Measurements from ENCODE around the gene CSRP1. TPM values are rescaled to one million over a fixed set of nuclear protein-coding genes. Genes with fewer than 3 reads are reported as not detected.

Gene CSRP1
- total RNA-seq, 2 donors from 2014 or later = 41.6 to 57.8 TPM

DNA sequence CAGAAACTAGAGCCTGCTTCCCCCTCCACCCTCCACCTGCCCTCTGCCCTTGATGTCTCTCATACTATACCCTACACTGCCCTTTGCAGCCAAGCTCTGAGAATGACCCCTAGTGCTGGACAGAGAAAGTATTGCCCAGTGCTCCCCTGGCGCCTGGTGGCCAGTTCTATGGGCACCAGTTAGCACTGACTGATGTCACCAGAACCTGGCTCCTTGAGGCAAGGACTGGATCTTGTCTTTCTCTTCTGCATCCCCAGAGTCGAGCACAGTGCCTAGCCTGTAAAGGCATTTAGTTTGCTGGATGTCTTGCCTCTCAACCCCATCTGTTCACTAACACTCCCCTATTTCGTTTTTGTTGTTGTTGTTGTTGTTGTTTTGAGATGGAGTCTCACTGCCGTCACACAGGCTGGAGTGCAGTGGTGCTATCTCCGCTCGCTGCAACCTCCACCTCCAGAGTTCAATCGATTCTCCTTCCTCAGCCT lies 43.8 kb downstream of the CSRP1 start:
- Mint-ChIP-seq H3K4me1 (ENCODE audit: low read depth in 2 of 2) (no peaks in the 10 kb centered on the region), H3K27ac (no peak overlapping the region), H3K27me3 (peaks cover 0 to 12% of the 10 kb centered on the region in 2 donors), H3K4me3 (no peak overlapping the region), H3K36me3 (no peaks in the 10 kb centered on the region), H3K9me3 (no peaks in the 10 kb centered on the region)
- DNase-seq (ENCODE audit: low spot score) (no peak), ATAC-seq (no peak)

DNA sequence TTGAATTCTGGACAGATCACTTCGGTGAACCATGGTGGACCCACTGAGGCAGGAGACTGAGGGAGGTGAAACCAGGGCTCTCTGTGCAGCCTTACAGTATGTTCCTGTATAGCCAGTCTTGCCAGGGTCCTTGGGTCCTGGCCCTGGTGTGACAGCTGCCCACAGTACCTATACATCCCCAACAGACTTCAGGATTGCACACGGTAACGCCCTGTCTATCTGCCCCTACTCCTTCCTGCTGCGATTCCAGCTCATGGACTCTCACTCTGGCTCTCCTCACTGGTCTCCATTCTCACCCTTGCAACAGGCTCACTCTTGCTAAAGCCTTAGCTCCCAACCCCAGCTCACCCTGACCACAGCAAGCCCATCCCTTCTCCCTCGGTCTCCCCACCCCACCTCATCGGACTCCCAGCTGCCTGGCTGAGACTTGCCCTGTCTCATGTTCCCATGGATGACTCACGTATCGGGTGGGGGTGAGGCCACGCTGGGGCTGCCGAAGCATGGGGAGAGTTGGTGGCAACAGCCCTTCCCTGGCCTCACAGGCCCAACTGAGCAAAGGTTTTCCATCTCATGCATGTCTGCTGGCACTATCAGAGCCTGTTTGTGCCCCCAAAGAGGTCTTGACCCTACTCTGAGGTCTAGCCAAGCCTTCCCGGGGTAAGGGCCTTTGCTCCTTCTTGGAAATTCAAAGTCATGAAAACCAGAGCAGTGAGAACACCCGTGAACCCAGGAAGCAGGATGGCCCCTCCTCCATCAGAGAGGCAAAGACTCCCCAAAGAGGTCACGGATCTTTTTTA lies 45.1 kb downstream of the CSRP1 start:
- ATAC-seq (no peak), DNase-seq (ENCODE audit: low spot score) (no peak)
- no peak overlapping the region for H3K27ac Mint-ChIP-seq
- H3K4me3 Mint-ChIP-seq = no peak overlapping the region
- no peaks in the 10 kb centered on the region for H3K9me3 Mint-ChIP-seq
- H3K36me3 Mint-ChIP-seq = no peaks in the 10 kb centered on the region
- H3K4me1 Mint-ChIP-seq (ENCODE audit: low read depth in 2 of 2) = peaks cover 0 to 2% of the 10 kb centered on the region in 2 donors
- H3K27me3 Mint-ChIP-seq = peaks cover 4 to 12% of the 10 kb centered on the region in 2 donors

DNA sequence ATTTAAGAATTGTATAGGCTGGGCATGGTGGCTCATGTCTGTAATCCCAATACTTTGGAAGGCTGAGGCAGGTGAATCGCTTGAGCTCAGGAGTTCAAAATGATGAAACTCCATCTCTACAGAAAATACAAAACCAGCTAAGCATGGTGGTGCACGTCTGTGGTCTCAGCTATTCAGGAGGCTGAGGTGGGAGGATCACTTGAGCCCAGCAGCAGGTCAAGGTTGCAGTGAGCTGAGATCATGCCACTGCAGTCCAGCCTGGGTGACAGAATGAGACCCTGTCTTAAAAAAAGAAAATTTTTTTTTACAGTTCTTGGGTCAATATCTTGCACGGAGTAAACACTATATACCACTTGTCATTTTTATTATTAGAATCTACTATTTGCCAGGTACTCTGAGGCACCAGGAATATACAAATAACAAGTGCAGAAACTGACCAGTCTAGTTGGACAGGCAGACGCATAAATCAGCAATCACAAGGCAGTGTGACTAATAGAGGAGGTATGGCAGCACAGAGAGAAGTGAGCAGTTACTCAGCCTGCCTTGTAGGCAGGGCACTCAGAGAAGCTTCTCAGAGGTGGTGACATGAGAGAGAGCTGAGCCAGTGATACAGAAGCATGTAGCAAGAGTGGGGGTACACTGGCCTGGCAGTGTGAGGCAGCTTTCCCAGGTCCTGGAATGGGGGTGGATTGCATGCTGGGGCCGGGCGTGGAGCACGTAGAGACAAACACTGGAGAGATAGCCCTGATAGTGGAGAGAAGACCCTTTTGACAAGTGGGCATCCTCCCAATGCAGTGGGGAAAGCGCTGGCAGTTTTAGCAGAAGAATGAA lies 45.9 kb downstream of the CSRP1 start:
- Mint-ChIP-seq H3K27me3 (peaks cover 6 to 13% of the 10 kb centered on the region in 2 donors), H3K4me1 (ENCODE audit: low read depth in 2 of 2) (peaks cover 0 to 3% of the 10 kb centered on the region in 2 donors), H3K4me3 (no peak overlapping the region), H3K27ac (no peak overlapping the region), H3K36me3 (no peaks in the 10 kb centered on the region), H3K9me3 (no peaks in the 10 kb centered on the region)
- DNase-seq (ENCODE audit: low spot score) = no peak
- no peak for ATAC-seq

DNA sequence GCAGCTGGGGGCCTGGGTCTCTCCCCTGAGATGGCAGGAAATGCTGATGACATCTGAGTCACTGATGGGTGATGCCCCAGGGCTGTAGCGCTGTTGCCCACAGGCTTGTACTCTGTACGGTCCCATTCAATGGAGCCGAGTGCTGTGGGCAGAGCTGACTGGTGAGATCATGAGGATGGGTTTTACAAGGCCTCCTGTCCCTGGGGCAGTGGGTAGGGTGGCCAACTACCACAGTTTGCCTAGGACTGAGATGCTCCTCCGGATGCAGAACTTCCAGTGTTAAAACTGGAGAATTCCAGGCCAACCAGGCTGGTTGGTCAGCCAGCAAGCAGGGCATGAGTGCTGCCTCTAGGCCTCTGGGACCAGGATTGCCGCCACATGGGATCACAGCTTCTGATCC lies 47.1 kb downstream of the CSRP1 start:
- peak in 1 of 2 donors; percentile 22 for ATAC-seq
- Mint-ChIP-seq H3K27ac (no peak overlapping the region), H3K9me3 (no peaks in the 10 kb centered on the region)

DNA sequence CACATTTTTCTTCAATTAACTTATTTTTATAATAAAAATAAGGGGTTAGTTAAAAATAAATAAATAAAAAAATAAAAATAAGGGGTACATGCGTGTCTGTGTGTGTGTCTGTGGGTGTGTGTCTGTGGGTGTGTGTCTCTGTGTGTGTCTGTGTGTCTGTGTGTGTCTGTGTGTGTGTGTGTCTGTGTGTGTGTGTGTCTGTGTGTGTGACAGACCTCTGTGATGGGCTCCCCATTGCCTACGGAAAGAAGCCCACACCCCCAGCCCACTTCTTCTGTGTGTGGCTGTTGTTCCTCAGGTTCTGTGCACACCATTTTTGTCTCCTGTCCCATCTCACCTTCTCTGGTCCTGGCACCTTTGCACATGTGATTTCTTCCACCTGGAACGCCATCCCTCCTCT lies 47.9 kb downstream of the CSRP1 start:
- Mint-ChIP-seq H3K4me1 (ENCODE audit: low read depth in 2 of 2) (peaks cover 7 to 8% of the 10 kb centered on the region in 2 donors), H3K36me3 (no peaks in the 10 kb centered on the region), H3K27me3 (peaks cover 12 to 15% of the 10 kb centered on the region in 2 donors), H3K27ac (no peak overlapping the region), H3K4me3 (no peak overlapping the region), H3K9me3 (no peaks in the 10 kb centered on the region)
- ATAC-seq (no peak), DNase-seq (ENCODE audit: low spot score) (no peak)

More for the DNA sequence above, 47.1 kb downstream of the CSRP1 start:
- peaks cover 0 to 3% of the 10 kb centered on the region in 2 donors for H3K4me1 Mint-ChIP-seq (ENCODE audit: low read depth in 2 of 2)
- H3K27me3 Mint-ChIP-seq = peaks cover 6 to 13% of the 10 kb centered on the region in 2 donors
- H3K4me3 Mint-ChIP-seq = no peak overlapping the region
- H3K36me3 Mint-ChIP-seq = no peaks in the 10 kb centered on the region
- no peak for DNase-seq (ENCODE audit: low spot score)

DNA sequence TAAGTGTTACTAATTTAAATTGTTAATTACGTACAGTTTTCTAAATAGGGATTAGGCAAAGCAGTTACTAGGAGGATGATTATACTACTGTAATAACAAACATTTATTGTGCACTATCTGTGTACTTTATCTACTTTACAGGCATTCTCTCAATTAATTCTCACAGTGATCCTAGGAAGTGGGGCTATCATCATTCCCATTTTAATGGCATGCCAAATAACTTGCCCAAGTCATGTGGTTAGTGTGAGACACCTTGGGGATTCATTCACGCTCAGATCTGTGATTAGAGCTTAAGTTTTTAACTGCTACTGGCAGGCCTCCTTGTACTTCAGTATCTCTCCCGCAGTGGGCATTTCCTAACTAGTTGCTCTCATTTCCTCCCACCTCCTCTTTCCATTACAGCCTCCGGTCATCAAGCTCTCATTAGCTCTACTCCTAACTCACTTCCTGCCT lies 49.4 kb downstream of the CSRP1 start:
- no peak overlapping the region for H3K4me3 Mint-ChIP-seq
- ATAC-seq (no peak), DNase-seq (ENCODE audit: low spot score) (no peak)
- H3K27ac Mint-ChIP-seq = no peak overlapping the region
- peaks cover 10 to 11% of the 10 kb centered on the region in 2 donors for H3K4me1 Mint-ChIP-seq (ENCODE audit: low read depth in 2 of 2)
- no peaks in the 10 kb centered on the region for H3K9me3 Mint-ChIP-seq
- peaks cover 12 to 15% of the 10 kb centered on the region in 2 donors for H3K27me3 Mint-ChIP-seq
- no peaks in the 10 kb centered on the region for H3K36me3 Mint-ChIP-seq

DNA sequence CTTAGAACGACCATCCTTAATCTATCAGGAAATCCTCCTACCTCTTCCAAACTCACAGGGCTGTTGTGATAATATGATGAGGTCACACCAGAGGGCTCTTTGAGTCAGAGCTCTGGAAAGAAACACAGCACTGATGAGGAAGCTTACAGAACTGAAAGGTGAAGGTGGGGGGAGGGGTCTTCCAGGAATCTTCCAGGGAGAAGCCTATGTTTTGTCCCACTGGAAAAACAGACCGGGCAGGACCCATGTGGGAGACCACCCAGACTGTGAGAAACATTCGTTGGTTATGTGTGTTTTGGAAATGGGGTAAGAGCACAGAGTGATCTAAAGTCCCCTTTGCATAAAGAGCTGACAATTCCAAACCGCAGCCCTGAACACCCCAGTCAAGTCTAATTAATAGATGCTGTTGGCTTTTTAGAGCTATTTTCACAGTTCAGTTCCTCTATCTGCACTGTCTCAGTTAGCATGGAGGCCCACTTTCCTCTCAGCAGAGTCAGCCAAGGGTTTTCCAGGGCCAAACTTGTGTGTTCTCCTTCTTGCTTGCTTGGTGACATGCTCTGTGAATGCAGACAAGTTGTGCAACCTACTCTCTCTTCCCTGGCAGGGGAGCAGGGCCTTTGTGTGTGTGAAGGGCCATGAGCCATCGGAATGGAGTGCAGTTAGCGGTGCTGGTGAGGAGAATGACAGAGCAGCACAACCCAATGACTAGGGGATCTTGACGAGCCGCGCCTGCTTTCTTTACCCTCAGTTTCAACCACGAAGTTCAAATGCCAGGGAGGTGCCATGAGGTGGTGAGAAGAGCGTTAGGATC lies 50.2 kb downstream of the CSRP1 start:
- H3K27me3 Mint-ChIP-seq = peaks cover 12 to 18% of the 10 kb centered on the region in 2 donors
- no peak overlapping the region for H3K4me3 Mint-ChIP-seq
- H3K36me3 Mint-ChIP-seq = no peaks in the 10 kb centered on the region
- ATAC-seq = no peak
- DNase-seq (ENCODE audit: low spot score) = no peak
- peaks cover 10 to 11% of the 10 kb centered on the region in 2 donors for H3K4me1 Mint-ChIP-seq (ENCODE audit: low read depth in 2 of 2)
- H3K27ac Mint-ChIP-seq = no peak overlapping the region
- H3K9me3 Mint-ChIP-seq = no peaks in the 10 kb centered on the region

DNA sequence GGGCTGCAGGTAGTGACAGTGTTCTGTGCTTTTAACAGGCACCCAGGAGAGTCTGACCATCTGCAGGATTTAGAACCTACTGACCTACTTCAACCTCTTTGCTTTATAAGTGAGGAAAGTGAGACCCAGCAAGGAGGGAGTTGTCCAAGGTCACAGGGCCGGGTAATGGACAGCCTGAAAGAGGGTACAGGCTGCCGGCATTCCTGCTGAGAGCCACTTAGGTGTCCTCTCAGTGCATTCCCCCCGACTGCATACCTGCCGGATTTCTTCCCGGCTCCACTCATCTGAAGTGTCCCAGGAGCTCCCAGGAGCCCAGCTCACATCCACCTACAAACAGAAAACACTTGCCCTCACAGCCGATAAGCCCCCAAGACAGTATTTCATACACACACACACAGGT lies 51.8 kb downstream of the CSRP1 start:
- H3K27ac Mint-ChIP-seq = no peak overlapping the region
- H3K9me3 Mint-ChIP-seq = no peaks in the 10 kb centered on the region
- no peak for ATAC-seq
- H3K27me3 Mint-ChIP-seq = peaks cover 15 to 17% of the 10 kb centered on the region in 2 donors
- H3K4me3 Mint-ChIP-seq = no peak overlapping the region
- H3K36me3 Mint-ChIP-seq = no peaks in the 10 kb centered on the region
- DNase-seq (ENCODE audit: low spot score) = no peak
- H3K4me1 Mint-ChIP-seq (ENCODE audit: low read depth in 2 of 2) = peaks cover 10 to 11% of the 10 kb centered on the region in 2 donors

DNA sequence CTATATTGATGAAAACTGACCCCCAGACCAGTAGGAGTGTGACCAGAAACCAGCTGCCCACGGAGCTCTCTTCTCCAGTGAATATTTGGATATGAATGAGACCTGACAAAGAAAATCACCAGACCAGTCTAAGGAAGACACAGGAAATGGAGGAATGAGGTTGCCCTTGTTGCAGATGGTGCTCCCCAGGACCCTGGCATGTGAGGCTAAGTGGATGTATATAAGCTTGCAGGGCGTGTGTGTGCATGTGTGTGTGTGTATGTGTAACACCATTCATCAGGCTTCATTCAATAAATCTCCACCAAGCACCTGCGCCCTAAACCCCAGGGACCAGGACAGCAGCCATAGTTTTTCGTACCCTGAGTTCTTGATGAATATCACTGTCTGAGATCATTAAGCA lies 52.3 kb downstream of the CSRP1 start:
- Mint-ChIP-seq H3K27ac (peak overlapping the region in 1 of 2 donors; percentile 48), H3K36me3 (no peaks in the 10 kb centered on the region), H3K9me3 (no peaks in the 10 kb centered on the region), H3K27me3 (peaks cover 18 to 19% of the 10 kb centered on the region in 2 donors), H3K4me3 (peak overlapping the region; percentile 45), H3K4me1 (ENCODE audit: low read depth in 2 of 2) (peaks cover 10 to 11% of the 10 kb centered on the region in 2 donors)
- ATAC-seq (no peak), DNase-seq (ENCODE audit: low spot score) (no peak)

DNA sequence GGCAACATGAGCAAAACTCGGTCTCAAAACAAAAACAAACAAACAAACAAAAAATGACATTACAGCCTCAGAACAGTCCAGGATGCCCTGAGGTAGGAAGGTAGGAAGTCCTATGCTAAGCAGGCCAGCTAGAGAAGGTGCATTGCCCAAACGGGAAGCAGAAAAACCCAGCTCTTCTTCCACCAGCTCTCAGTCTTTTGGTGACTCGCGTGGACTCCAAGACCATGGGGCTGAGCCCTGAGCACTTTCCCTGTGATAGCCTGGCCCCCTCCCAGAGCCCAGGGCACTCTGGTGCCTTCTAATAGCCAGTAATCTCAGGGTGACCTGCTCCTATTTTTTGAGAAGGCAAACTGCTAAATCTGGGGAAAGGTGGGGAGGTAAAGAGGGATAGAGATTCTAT lies 54.1 kb downstream of the CSRP1 start:
- ATAC-seq = no peak
- Mint-ChIP-seq H3K27me3 (peaks cover 18% of the 10 kb centered on the region in 2 donors), H3K27ac (no peak overlapping the region), H3K4me1 (ENCODE audit: low read depth in 2 of 2) (peaks cover 10 to 14% of the 10 kb centered on the region in 2 donors), H3K36me3 (no peaks in the 10 kb centered on the region), H3K9me3 (no peaks in the 10 kb centered on the region), H3K4me3 (no peak overlapping the region)
- DNase-seq (ENCODE audit: low spot score) = no peak

DNA sequence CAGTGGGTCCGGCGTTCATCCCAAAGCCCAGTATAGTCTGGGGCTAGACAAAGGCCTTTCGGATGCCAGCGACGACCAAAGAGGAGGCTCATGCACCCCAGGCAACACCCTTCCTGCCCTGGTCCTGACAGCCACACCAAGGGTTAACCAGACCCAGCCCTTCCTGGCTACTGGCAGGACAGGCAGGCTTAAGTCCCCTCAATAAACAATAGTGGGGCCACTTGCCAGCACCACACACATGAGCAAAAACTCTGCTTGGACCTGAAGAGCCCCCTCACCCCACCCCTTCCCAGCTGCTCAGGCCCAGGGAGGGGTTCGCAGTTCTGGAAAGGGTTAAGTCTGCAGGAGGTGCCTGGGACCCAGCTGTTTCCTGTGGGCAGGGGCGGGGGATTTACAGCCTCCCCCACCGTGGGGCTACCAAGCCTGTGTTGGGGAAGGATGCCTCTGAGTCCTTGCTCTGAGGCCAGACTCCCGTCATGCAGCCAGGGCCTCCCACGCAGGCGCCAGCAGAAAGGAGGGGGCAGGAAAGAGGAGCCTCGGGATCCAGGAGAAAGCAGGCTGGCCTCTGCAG lies 56.1 kb downstream of the CSRP1 start:
- ATAC-seq (no peak), DNase-seq (ENCODE audit: low spot score) (no peak)
- no peak overlapping the region for H3K4me3 Mint-ChIP-seq
- H3K9me3 Mint-ChIP-seq = no peaks in the 10 kb centered on the region
- peaks cover 11 to 12% of the 10 kb centered on the region in 2 donors for H3K27me3 Mint-ChIP-seq
- no peak overlapping the region for H3K27ac Mint-ChIP-seq
- peaks cover 10 to 12% of the 10 kb centered on the region in 2 donors for H3K4me1 Mint-ChIP-seq (ENCODE audit: low read depth in 2 of 2)
- H3K36me3 Mint-ChIP-seq = no peaks in the 10 kb centered on the region

DNA sequence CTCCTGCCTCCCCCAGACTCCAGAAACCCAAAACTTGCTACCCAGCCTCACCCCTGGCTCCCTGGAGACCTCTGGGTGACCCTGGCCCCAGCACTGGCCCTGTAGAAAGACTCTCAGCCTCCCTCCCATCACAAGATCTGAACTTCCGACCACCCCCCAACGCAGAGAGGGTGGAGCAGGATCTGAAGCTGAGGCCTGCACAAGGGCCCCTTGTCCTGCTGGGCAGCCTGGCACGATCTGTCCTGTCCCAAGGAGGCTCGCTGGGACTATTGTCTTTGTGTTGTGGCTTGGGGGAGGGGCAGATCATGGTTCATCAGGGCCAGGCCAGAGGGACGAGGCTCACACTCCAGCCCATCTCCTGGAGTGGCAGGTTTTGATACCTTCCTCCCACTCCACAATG lies 57.9 kb downstream of the CSRP1 start:
- no peaks in the 10 kb centered on the region for H3K36me3 Mint-ChIP-seq

More for the DNA sequence above, 57.9 kb downstream of the CSRP1 start:
- peaks cover 2 to 12% of the 10 kb centered on the region in 2 donors for H3K4me1 Mint-ChIP-seq (ENCODE audit: low read depth in 2 of 2)
- DNase-seq (ENCODE audit: low spot score) (no peak), ATAC-seq (no peak)
- H3K9me3 Mint-ChIP-seq = no peaks in the 10 kb centered on the region
- H3K27me3 Mint-ChIP-seq = peaks cover 6 to 10% of the 10 kb centered on the region in 2 donors
- no peak overlapping the region for H3K4me3 Mint-ChIP-seq
- no peak overlapping the region for H3K27ac Mint-ChIP-seq

Data from natural killer cell treated with Interleukin-12 subunit alpha and Interleukin-12 subunit beta and Interleukin-15 and Interleukin-18, amount 100 ng/mL, for 72 hours (primary cell).